22Rv1 (cell line): ENCODE data around the gene NQO2.

ENCODE experiments used
- H3K27ac ChIP-seq: fragments of 450-650 bp; 2 replicates; pipeline ENCODE4 v1.5.1; 2017
- ZFX ChIP-seq: fragments of 450-650 bp; IDR thresholded peaks from 2 replicates; pipeline ENCODE4 v1.6.1; 2017; ENCODE audit warnings: antibody characterized with exemption, borderline replicate concordance
- TF ChIP-seq, protein P1 (sequence below): fragments of 450-650 bp; IDR thresholded peaks from 2 replicates; pipeline ENCODE4 v1.5.1; 2017; ENCODE audit warnings: mild to moderate bottlenecking

Gene NQO2

DNA sequence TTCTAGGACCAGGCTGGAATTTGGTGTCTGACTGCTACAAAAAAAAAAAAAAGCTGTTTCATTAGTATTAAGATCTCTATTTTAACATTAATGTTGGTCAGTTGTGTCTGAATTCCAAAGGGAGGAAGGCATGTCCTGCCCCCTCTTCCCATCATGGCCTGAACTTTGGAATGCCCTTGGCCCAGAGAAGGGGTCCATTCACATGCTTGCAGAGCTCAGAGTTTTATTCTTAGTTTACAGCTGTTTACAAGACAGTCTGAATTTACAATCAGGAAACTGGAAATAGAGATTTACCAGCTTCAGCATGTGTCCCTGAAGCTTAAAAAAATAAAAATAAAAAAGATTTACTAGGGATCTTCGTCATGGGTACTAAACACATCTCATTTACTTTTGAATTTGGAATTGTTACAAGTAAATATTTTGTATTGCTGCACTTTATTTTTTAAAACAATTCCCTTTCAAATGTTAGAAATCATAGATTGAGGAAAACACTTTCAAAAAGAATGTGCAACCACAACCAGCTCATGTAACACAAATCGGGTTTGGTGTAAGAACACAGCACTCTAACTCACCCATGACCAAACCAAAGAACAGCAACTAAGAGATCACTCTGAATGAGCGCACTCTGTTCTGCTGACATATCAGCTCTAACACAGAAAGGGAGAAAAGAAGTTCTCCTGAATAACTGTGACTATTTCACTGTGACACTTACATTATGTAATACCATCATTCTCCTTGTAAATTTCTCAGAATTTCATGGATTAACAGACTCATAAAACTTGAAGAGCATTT, 21.7 kb upstream of the NQO2 start:
- H3K27ac ChIP-seq = no peak overlapping the region
- TF ChIP-seq ZFX = no peak
- TF ChIP-seq, protein P1, sequence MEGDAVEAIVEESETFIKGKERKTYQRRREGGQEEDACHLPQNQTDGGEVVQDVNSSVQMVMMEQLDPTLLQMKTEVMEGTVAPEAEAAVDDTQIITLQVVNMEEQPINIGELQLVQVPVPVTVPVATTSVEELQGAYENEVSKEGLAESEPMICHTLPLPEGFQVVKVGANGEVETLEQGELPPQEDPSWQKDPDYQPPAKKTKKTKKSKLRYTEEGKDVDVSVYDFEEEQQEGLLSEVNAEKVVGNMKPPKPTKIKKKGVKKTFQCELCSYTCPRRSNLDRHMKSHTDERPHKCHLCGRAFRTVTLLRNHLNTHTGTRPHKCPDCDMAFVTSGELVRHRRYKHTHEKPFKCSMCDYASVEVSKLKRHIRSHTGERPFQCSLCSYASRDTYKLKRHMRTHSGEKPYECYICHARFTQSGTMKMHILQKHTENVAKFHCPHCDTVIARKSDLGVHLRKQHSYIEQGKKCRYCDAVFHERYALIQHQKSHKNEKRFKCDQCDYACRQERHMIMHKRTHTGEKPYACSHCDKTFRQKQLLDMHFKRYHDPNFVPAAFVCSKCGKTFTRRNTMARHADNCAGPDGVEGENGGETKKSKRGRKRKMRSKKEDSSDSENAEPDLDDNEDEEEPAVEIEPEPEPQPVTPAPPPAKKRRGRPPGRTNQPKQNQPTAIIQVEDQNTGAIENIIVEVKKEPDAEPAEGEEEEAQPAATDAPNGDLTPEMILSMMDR = no peak

DNA sequence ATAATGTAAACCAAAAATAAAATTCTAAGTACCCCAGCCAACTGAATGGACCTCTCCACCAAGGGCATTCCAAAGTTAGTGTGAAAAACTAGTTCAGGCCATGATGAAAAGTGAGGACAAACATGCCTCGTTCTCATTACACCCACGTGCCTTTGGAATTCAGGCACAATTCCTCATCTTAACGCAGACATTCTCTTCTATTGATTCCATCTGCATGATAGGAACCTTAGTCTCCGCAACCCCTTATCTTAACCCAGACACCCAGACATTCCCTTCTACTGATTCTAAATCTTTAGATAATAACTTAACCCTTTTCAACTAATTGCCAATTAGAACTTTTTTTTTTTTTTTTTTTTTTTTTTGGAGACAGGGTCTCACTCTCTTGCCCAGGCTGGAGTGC, 20.8 kb upstream of the NQO2 start:
- H3K27ac ChIP-seq = no peak overlapping the region
- TF ChIP-seq, protein P1 = no peak

DNA sequence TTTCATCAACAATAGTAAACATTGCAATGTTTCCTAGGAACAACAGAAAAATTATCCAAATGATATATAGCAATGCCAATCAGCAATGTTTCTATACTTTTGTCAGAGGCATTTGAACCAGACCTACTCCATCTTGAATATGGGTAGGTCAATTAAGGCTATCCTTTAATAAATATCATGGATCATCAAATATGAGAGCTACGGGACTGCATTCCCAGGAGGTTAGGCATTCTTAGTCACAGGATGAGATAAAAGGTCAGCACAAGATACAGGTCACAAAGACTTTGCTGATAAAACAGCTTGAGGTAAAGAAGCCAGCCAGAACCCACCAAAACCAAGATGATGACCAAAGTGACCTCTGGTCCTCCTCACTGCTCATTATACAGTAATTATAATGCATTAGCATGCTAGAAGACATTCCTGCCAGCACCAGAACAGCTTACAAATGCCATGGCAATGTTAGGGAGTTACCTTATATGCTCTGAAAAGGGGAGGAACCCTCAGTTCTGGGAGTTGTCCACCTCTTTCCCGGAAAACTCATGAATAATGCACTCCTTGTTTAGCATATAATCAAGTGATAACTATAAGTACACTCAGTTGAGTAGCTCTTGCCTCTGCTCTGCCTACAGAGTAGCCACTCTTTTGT, 19.8 kb upstream of the NQO2 start:
- H3K27ac ChIP-seq = no peak overlapping the region
- no peak for TF ChIP-seq ZFX

DNA sequence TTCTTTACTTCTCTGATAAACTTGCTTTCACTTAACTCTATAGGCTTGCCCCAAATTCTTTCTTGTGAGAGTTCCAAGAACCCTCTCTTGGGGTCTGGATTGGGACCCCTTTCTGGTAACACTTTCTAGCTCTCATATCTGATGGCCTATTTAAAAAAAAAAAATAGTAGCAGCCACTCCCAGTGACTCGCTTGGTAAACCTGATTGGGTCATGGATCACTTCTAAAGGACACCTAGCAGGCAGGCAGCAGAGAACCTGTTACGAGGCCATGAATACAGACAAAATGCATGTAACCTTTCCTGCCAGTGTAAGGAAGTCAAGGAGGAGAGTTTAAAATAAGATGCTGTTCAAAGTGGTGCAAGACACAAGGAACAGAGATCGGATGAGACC, 19.2 kb upstream of the NQO2 start:
- no peak for TF ChIP-seq ZFX
- TF ChIP-seq, protein P1 = no peak

DNA sequence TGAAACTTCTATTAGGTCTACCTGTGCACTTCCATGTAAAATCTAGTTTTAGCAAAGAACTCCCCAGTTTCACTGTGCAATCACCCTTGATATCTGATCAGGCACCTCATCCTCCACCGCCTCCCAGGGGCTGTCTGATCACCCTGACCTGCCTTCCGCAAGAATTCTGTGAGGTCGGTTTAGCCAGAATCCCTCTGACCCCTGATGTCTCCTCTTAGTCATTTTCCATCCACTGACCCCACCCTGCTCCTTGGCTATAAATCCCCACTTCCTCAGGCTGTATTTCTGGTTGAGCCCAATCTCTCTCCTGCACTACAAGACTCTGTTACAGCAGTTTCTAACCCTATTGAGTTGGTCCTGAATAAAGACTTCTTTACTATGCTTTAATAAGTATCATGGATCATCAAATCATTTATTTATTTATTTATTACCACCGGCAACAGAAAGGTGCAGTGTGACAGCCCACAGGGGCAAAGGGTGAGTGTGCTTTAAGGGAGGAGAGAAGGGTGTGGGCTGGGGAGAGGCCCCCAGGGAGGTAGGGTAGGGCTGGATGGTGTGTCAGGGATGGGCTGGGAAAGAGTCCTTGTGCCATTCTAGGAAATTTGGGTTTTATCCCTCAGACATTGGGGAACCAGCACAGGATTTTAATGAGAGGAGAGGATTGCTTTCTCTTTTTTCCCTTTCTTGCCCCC, 17.1 kb upstream of the NQO2 start:
- no peak overlapping the region for H3K27ac ChIP-seq
- TF ChIP-seq ZFX = no peak
- TF ChIP-seq, protein P1 = no peak

More for the DNA sequence above, 19.2 kb upstream of the NQO2 start:
- no peak overlapping the region for H3K27ac ChIP-seq

DNA sequence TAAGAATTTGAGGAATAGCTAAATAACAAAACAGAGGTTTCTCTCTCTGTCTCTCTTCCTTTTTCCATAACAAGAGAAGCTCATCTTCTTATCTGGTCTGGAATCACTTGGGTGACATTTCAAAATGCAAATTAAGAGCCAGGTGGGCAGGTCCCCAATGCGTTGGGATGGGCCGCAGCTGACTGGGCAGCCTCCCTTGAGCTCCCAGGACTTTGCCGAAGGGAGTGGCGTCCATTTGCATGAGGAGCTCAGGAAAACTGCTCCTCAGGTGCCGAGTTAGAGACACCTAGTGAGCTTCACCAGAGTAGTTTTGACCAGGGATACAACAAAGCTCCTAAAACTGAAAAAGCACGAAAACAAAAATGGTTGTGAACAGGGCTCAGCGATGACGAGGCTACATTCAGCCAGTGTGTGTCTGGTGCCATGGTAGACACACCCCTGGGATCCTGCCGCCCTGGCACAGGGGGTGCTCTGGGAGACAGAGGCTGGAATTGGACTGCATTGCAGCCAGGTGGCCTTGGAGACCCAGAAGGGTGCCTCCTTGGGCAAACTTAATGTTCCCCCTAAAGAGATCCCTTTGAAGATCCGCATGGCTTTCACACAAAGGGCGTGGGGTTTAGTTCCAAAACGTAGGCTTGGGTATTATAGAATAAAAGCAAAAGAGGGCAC, 14.8 kb upstream of the NQO2 start:
- H3K27ac ChIP-seq = no peak overlapping the region
- TF ChIP-seq, protein P1 = no peak
- TF ChIP-seq ZFX = no peak

DNA sequence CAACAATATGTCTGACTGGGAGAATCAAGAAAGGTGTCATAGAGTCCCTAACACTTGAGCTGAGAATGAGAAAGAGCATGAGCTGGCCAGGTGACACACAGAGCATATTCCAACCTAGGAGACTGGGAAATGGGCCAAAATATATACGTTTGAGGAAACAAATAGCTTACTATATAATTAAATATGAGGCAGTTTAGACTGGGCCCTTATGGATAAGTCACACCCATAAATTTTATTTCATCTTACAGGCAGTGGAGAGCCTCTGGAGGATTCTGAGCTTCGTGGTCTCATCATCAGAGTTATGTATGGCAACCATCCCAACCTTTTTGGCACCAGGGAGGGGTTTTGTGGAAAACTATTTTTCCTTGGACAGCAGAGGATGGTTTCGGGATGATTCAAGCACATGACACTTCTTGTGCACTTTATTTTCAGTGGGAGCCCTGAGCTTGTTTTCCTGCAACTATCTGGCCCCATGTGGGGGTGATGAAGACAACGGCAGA, 12.9 kb upstream of the NQO2 start:
- TF ChIP-seq ZFX = no peak
- TF ChIP-seq, protein P1 = no peak
- 0 out of 2 replicates have a peak overlapping the region, but pooled peaks have one; percentile 6 for H3K27ac ChIP-seq
